Left renal pelvis (tissue), 4 donors: ENCODE results near the gene DGAT2. TPM values are rescaled to one million over a fixed set of nuclear protein-coding genes. Genes with fewer than 3 reads are reported as not detected.
"Not testable (repeated sequence)": the region's sequence is repeated elsewhere in the genome, so short reads cannot be mapped to it uniquely, and the experiment has no call there.

Source experiments
- DNase-seq, 4 donors: peaks; one replicate each; pipeline ENCODE4 v3.0.0-alpha.2; 2013; ENCODE audit warnings: low read depth in 4 of 4, low spot score in 3 of 4
- polyA plus RNA-seq, 4 donors: library from polyadenylated mRNA; unstranded; fragments of 120-200 nt; gene quantifications; one replicate each; pipeline ENCODE4 v1.2.1, GENCODE V29; 2013; ENCODE audit not compliant: insufficient read length in 4 of 4

Gene DGAT2
- polyA plus RNA-seq, 4 donors, result 2.2 to 4.7 (median 3.8) TPM

- not testable (repeated sequence) for DNase-seq
Measured at GRCh38 chr11:75748729-75749273, 19.8 kb upstream of the DGAT2 start.

DNA sequence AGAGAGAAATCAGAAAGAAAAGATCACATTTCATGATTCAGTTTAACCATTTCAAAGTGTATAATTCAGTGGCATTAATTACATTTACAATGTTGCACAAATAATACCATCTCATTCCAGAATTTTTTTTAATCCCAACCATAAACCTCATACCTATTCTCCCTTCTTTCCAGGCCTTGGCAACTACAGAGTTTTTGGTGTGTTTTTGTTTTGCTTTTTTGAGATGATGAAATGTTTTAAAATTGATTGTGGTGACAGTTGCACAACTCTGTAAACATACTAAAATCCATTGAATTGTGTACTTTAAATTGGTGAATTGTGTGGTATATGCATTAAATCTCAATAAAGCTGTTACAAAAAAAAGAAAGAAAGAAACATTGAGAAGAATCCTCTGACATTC lies 13.6 kb upstream of the DGAT2 start:
- not testable (repeated sequence) for DNase-seq

GRCh38 chr11:75757651-75758050 lies 10.9 kb upstream of the DGAT2 start:
- DNase-seq, result no peak

GRCh38 chr11:75759832-75760231 lies 8.7 kb upstream of the DGAT2 start:
- DNase-seq, result no peak

DNA sequence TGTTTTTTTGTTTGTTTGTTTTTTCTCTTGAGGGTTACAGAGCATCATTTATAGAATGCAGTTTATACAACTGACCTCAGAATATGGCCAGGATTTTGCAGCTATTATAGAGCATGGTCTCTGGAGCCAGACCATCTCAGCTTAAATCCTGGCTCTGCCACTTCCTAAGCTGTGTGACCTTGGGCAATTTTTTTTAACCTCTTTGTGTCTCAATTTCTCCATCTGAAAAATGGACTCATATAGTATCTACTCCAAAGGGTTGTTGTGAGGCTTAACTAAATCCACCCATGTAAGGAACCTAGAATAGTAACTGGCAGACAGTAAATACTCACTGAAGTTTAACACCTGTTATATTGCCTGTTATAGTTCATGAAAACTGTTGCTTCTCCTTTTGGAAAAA lies 8.3 kb upstream of the DGAT2 start:
- no peak for DNase-seq

- DNase-seq, result no peak
Measured at GRCh38 chr11:75760710-75761493, 7.7 kb upstream of the DGAT2 start.

DNA sequence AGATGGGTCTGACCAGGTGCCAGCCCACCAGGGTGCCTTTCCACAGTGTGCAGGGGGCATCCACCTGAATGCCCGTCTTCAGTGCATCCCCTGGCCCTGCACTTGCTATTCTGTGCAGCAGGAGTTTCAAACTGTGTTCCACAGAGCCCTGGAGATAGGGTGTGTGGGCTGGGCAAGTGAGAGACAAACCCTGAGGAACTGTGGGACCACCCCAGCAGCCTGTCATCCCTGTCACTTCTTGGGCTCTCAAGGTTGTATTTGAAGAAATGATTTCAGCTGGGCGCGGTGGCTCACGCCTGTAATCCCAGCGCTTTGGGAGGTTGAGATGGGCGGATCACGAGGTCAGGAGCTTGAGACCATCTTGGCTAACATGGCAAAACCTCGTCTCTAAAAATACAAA lies 6.4 kb upstream of the DGAT2 start:
- no peak for DNase-seq

GRCh38 chr11:75762885-75763284 lies 5.7 kb upstream of the DGAT2 start:
- no peak for DNase-seq

DNA sequence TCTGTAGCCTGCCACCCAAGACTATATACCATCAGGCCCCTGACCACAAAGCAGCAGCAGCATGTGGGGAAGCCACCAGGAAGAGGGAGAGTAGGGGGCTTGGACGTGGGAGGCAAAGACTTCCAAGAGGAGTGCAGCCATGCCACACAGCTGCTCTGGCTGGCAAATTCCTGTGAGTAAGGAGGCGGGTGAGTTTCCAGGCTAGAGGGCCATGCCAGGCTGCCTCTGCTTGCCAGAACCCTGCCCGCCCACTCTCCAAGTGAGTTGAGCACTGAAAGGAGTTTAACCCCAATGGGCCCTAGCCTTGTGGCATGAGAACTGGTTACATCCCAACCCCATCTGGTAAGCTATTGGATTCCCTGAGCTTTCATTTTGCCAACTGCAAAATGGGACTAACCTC lies 4.7 kb upstream of the DGAT2 start:
- no peak for DNase-seq

DNA sequence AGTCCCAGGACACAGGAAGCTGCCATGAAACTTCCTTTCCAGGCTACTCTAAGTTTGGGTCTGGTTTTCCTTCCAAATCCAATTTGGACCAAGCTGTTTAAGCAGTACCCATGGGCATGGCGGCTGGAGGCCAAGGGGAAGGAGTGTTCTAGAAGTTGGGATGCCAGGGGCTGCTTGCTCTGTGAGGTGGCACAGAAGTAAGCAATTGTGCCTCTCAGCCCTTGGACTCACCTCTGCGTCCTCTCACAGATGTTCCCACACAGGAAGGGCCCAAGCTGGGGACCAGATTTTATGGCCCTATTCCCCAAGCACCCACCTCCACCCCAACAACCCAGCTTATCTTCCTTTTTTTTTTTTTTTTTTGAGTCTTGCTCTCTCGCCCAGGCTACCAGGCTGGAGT lies 3.5 kb upstream of the DGAT2 start:
- DNase-seq, result no peak

DNA sequence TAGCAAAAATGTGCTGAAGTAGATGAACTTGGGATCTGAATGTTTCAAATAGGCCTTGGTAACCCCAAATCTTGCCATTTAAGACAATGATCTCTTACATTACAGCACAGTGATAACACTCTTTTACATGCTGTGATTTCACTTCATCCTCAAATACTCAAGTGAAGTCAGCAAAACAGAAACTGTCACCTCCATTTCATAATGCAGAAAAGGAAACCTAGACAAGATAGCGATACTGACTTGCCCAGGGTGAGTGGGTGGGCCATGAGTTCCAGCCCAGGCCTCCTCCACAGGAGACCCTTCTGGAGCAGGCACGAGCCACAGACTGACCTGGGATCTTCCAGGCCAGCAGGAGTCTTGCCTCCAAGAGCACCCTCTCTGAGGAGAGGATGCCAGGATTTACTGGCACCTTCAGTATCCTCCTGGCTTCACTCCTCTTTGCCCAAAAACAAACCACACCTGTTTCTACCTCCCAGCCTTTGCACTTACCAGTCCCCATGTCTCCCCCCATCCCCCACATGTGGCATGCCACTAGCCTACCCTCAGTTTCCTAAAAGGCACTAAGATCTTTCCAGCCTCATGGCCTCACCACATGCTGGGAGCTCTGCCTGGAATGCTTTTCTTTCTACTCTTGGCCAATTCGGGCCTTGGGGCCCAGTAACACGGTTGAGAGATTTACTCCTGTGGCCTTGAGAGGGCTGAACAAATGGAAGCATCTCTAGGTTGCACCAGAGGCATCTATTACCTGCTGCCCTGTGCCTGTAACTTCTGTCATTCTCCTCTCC lies 1.9 kb upstream of the DGAT2 start:
- DNase-seq, result no peak

DNA sequence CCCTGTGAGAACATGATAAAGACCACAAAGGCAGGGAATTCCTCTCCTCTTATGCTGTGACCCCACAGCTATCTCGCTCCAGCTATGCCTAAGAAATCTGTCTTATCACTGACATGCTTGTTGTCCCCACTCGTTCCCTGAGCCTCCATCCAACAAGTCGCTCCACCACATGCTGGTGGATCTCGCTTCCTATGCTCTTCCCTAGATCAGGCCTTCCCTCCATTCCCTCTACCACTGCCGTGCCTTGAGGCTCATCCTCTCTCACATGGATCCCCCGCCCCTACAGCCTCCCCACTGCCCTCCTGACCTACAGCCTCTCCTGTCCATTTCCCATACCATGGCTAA lies 1.4 kb upstream of the DGAT2 start:
- no peak for DNase-seq

GRCh38 chr11:75767793-75768111 lies 826 bp upstream of the DGAT2 start:
- no peak for DNase-seq

- DNase-seq, result no peak
Measured at GRCh38 chr11:75768909-75769771, 562 bp downstream of the DGAT2 start.

DNA sequence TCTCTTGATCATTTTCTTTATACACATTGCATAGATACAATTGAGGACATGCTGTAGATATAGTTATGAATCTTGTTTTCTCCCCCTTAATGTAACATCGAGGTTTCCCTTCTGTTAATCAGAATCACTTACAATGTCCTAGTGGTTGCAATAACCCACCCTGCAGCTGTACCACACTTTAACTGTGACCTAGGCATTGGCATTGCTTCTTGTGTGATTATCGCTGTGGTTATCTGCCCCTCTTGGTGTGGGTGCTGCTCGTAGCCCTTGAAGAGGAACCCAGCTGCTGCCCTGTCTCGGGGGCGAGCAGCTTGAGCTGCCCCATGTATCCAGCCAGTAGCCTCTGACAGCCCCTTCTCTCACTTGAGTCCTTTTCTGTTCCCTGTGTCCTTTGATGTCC lies 1.5 kb downstream of the DGAT2 start:
- no peak for DNase-seq

- no peak for DNase-seq
Measured at GRCh38 chr11:75771646-75772410, 3.2 kb downstream of the DGAT2 start.

GRCh38 chr11:75773595-75774353 lies 5.2 kb downstream of the DGAT2 start:
- DNase-seq, result no peak

DNA sequence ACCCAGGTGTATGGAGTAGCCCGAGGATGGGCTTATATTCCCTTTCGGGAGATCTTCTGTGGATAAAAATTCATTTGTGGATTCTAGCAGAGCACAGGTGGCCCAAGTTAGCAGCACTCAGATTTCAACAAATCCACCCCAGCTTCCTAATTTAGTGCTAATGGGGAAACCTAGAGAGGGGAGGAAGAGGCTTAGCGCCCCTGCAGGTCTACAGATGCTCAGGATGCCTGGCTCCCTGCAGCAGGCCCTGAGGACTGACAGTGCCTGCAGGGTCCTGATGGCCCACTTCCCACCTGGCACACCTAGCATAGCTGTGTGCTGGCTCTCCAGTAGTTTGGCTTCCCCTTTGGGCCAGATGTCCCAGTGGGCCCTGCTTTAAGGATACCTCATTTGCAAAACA lies 6.5 kb downstream of the DGAT2 start:
- DNase-seq, result no peak

DNA sequence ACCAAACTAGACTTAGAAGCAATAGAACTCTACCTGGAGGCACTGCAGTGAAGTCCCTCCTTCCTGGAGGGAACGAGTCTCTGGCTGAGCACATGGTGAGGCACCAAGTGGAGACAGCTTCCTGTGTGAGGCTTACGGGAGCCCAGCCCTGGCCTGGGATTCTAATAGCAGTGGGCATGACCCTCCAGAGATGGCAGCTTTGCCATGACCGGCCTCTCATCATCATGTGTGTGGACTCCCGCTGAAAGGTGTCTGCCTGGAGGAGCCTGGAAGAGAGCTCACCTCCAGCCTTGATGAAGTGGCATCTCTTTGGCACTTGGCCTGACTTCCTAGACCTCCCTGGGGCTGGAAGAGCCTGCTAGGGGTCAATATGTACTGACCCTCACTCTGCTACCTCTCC lies 8.0 kb downstream of the DGAT2 start:
- no peak for DNase-seq
